Lower lobe of right lung (tissue), 2 donors: ENCODE measurements around the gene MGMT. TPM values are rescaled to one million over a fixed set of nuclear protein-coding genes. Genes with fewer than 3 reads are reported as not detected.

Experiments used
- ATAC-seq, 2 donors: fragments of 200-7000 bp; cut with Tn5 transposase; one replicate each; pipeline ENCODE4 v1.9.1; 2020 to 2022; ENCODE audit warnings: mild to moderate bottlenecking in 2 of 2, moderate library complexity in 2 of 2
- DNase-seq: peaks from one replicate; pipeline ENCODE4 v3.0.0-alpha.2; 2020
- H3K27ac ChIP-seq: fragments of 200-600 bp; one replicate; pipeline ENCODE4 v1.8.0; 2022
- H3K27me3 ChIP-seq: fragments of 200-600 bp; one replicate; pipeline ENCODE4 v1.8.0; 2022; ENCODE audit warnings: low read depth
- H3K36me3 ChIP-seq: fragments of 200-600 bp; one replicate; pipeline ENCODE4 v1.8.0; 2022; ENCODE audit warnings: mild to moderate bottlenecking
- H3K4me1 ChIP-seq: fragments of 200-600 bp; one replicate; pipeline ENCODE4 v1.8.0; 2022
- H3K4me3 ChIP-seq: fragments of 200-600 bp; one replicate; pipeline ENCODE4 v1.8.0; 2022; ENCODE audit warnings: mild to moderate bottlenecking
- H3K9me3 ChIP-seq: fragments of 200-600 bp; one replicate; pipeline ENCODE4 v1.8.0; 2022
- CTCF ChIP-seq: fragments of 200-600 bp; IDR thresholded peaks from one replicate; pipeline ENCODE4 v1.8.0; 2022; ENCODE audit warnings: antibody characterized with exemption, mild to moderate bottlenecking
- intact Hi-C: fragments of 100-400 bp; cut with DNase I; formaldehyde crosslinking; loops from one replicate; pipeline ENCODE4 v1.11.0; 2022
- total RNA-seq: library from RNA; stranded (reverse); fragmentation: NEBNext Ultra II Directional; extraction: Animal tissue kit (Norgen Biotek cat#: 25700); gene quantifications from one replicate; pipeline ENCODE4 v1.2.1, GENCODE V29; 2021
- donor health status: DM: no; HTN: yes; CAD: no; lungs with severe emphysema.

Gene MGMT
- total RNA-seq, 1 donor from 2014 or later, result 19.9 TPM

DNA sequence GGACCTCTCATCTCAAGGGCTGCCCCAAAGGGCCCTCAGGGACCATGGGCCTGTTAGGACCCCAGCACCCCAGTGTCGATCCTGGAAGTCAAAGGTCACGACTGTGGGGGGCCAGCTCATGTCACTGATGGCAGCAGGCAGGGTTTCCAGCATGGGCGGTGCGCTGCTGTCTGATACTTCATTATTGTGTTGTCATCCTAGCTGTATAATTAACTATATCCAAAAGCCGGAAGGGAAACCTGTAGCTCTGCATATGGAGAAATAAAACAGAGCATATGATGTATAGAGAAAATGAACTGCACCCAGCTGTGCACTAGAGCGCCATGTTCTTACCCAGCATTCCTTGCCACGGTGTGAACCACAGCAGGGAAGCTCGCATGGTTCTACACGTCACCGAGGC lies 300.7 kb downstream of the MGMT start:
- H3K36me3 ChIP-seq, result peaks cover 4% of the 10 kb centered on the region
- H3K27ac ChIP-seq, result no peak overlapping the region
- DNase-seq (peak; percentile 35), ATAC-seq (no peak)
- TF ChIP-seq CTCF, result no peak
- no peak overlapping the region for H3K4me3 ChIP-seq
- intact Hi-C loops, result no loop called here
- no peaks in the 10 kb centered on the region for H3K9me3 ChIP-seq
- H3K4me1 ChIP-seq, result no peaks in the 10 kb centered on the region
- H3K27me3 ChIP-seq, result no peaks in the 10 kb centered on the region

DNA sequence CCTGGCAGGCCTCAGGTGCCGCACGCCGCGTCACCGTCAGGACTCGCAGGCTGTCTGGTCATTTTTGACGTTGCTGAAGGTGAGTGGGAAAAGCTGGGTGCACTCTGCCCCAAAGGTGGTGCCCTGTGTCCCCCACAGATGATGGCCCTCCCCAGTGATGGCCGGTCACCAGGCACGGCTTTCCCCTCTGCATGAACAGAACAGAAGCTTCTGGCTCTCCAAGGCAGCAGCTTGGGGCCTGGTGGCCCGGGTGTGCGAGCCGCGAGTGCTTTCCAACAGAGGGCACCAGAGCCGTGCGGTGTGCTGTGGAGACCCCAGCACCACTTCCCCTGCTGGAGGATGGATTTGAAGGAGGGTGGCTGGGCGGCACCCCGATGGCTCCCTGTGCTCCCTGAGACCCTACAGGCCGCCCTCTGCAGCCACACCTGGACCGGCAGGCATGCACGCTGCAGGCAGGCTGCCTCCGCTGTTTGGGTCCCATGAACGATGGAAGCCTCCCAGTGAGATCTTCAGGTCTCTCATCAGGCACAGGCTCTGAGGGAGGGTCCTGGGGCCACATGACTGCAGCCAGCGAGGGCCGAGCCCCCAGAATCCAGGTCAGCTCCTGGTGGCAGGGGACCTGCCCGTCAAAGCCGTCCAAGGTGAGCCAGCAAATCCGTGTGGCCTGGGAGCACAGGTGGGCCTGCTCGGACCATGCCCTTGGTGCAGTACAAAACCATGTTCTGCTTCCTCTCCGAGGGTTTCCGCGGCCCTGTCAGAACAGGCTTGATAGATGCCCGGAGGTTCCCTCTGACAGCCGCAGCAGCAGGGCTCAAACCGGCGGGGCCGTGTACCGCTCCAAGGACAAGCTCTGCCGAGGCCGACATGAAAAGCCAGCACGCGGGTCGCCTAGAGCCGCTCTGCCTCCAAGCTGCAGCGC lies 301.7 kb downstream of the MGMT start:
- no peak for TF ChIP-seq CTCF
- no peaks in the 10 kb centered on the region for H3K27me3 ChIP-seq
- H3K27ac ChIP-seq, result no peak overlapping the region
- DNase-seq, result peak; percentile 39
- H3K4me1 ChIP-seq, result no peaks in the 10 kb centered on the region
- H3K9me3 ChIP-seq, result no peaks in the 10 kb centered on the region
- no peak overlapping the region for H3K4me3 ChIP-seq
- intact Hi-C loops, result no loop called here
- H3K36me3 ChIP-seq, result peaks cover 4% of the 10 kb centered on the region
- no peak for ATAC-seq

- no peak for TF ChIP-seq CTCF
- ATAC-seq (no peak), DNase-seq (peak; percentile 35)
- intact Hi-C loops, result no loop called here
- no peaks in the 10 kb centered on the region for H3K27me3 ChIP-seq
- no peaks in the 10 kb centered on the region for H3K9me3 ChIP-seq
- H3K4me3 ChIP-seq, result no peak overlapping the region
- H3K27ac ChIP-seq, result no peak overlapping the region
- no peaks in the 10 kb centered on the region for H3K4me1 ChIP-seq
- peaks cover 4% of the 10 kb centered on the region for H3K36me3 ChIP-seq
Measured at GRCh38 chr10:129769381-129770116, 302.5 kb downstream of the MGMT start.

GRCh38 chr10:129770286-129770685 lies 303.2 kb downstream of the MGMT start:
- peak; percentile 33 for DNase-seq
- TF ChIP-seq CTCF, result no peak
- Histone ChIP-seq H3K27ac (no peak overlapping the region), H3K4me3 (no peak overlapping the region), H3K36me3 (peaks cover 4% of the 10 kb centered on the region), H3K27me3 (no peaks in the 10 kb centered on the region), H3K4me1 (no peaks in the 10 kb centered on the region), H3K9me3 (no peaks in the 10 kb centered on the region)
- ATAC-seq, result no peak
- intact Hi-C loops, result no loop called here

GRCh38 chr10:129771024-129771423 lies 304.0 kb downstream of the MGMT start:
- Histone ChIP-seq H3K9me3 (no peaks in the 10 kb centered on the region), H3K4me3 (no peak overlapping the region), H3K36me3 (peaks cover 4% of the 10 kb centered on the region), H3K27ac (no peak overlapping the region), H3K4me1 (no peaks in the 10 kb centered on the region), H3K27me3 (no peaks in the 10 kb centered on the region)
- intact Hi-C loops, result no loop called here
- TF ChIP-seq CTCF, result no peak
- ATAC-seq (no peak), DNase-seq (peak; percentile 36)
